Keratinocyte (primary cell): ENCODE measurements around the gene SUSD4. TPM values are rescaled to one million over a fixed set of nuclear protein-coding genes. Genes with fewer than 3 reads are reported as not detected.

Experiments used
- DNase-seq: peaks from one replicate; pipeline ENCODE4 v3.0.0-alpha.2; 2011; ENCODE audit warnings: low read depth, missing footprints, low spot score
- FAIRE-seq: peaks from 2 replicates; lab custom pipeline; 2011; peaks lifted over from hg19 to GRCh38; lab: Jason Lieb, UNC
- H2AFZ ChIP-seq: 2 replicates; pipeline ENCODE4 v1.6.0; 2012; ENCODE audit warnings: low read length, control low read depth, inconsistent platforms; ENCODE audit not compliant: control insufficient read depth
- H3K27ac ChIP-seq: 2 replicates; pipeline ENCODE4 v1.5.1; 2011; ENCODE audit warnings: low read length; ENCODE audit not compliant: control insufficient read depth, insufficient read depth
- H3K27me3 ChIP-seq: 3 replicates; pipeline ENCODE4 v1.6.0; 2011; ENCODE audit warnings: low read length; ENCODE audit not compliant: control insufficient read depth, insufficient read depth; ENCODE audit errors: extremely low read depth
- H3K36me3 ChIP-seq, 2 experiments: 2 replicates in 1 of 2; 3 replicates in 1 of 2; pipeline ENCODE4 v1.5.1; 2011; ENCODE audit warnings: low read length in 2 of 2, mild to moderate bottlenecking in 1 of 2; ENCODE audit not compliant: control insufficient read depth in 2 of 2, insufficient read depth in 2 of 2; ENCODE audit errors: extremely low read depth in 1 of 2
- H3K4me1 ChIP-seq: 3 replicates; pipeline ENCODE4 v1.5.1; 2011; ENCODE audit warnings: low read length; ENCODE audit not compliant: control insufficient read depth, insufficient read depth; ENCODE audit errors: extremely low read depth
- H3K4me2 ChIP-seq: 3 replicates; pipeline ENCODE4 v1.6.0; 2011; ENCODE audit warnings: low read depth, low read length; ENCODE audit not compliant: control insufficient read depth, insufficient read depth; ENCODE audit errors: extremely low read depth
- H3K4me3 ChIP-seq, 3 experiments: fragments of 200-600 bp in 1 of 3; sonication (generic) in 1 of 3; 2 replicates in 2 of 3; 3 replicates in 1 of 3; pipeline ENCODE4 v1.5.1; 2011 to 2016; ENCODE audit warnings: low read length in 3 of 3, mild to moderate bottlenecking in 3 of 3, control low read depth in 2 of 3, inconsistent platforms in 1 of 3, low read depth in 1 of 3, mixed read lengths in 1 of 3, mixed run types in 1 of 3, moderate library complexity in 1 of 3; ENCODE audit not compliant: control insufficient read depth in 2 of 3, insufficient read depth in 2 of 3; ENCODE audit errors: extremely low read depth in 1 of 3
- H3K79me2 ChIP-seq: 2 replicates; pipeline ENCODE4 v1.6.0; 2012; ENCODE audit warnings: low read length; ENCODE audit not compliant: control insufficient read depth, insufficient read depth
- H3K9ac ChIP-seq: 3 replicates; pipeline ENCODE4 v1.6.0; 2011; ENCODE audit warnings: low read length; ENCODE audit not compliant: control insufficient read depth, insufficient read depth; ENCODE audit errors: extremely low read depth
- H3K9me1 ChIP-seq: 3 replicates; pipeline ENCODE4 v1.6.0; 2011; ENCODE audit warnings: low read length; ENCODE audit not compliant: control insufficient read depth, insufficient read depth; ENCODE audit errors: extremely low read depth
- H3K9me3 ChIP-seq: 2 replicates; pipeline ENCODE4 v1.5.1; 2012; ENCODE audit warnings: low read depth, low read length; ENCODE audit not compliant: control insufficient read depth
- H4K20me1 ChIP-seq: 3 replicates; pipeline ENCODE4 v1.6.0; 2011; ENCODE audit warnings: low read length; ENCODE audit not compliant: control insufficient read depth, insufficient read depth; ENCODE audit errors: extremely low read depth
- EZH2 ChIP-seq: IDR thresholded peaks from one replicate; pipeline ENCODE4 v1.6.1; 2012; ENCODE audit warnings: inconsistent platforms, mild to moderate bottlenecking, low read length, moderate library complexity
- dilution Hi-C: fragments of 300-500 bp; cut with MboI; formaldehyde crosslinking; loops from one replicate; pipeline ENCODE4 v1.7.0; 2020; ENCODE audit warnings: low sequenced_read_pairs; ENCODE audit not compliant: extremely low pct_ligation_motif_present
- polyA plus RNA-seq, 5 experiments: library from polyadenylated mRNA; depleted of rRNA in 3 of 5; stranded (reverse) in 3 of 5; stranded (forward) in 1 of 5; unstranded in 1 of 5; fragments of >200 nt; gene quantifications; 1 replicate in 1 of 5; 2 replicates in 3 of 5; 3 replicates in 1 of 5; pipeline versions ENCODE4 v1.2.1 to v1.2.3, GENCODE V29; 2011 to 2012; ENCODE audit warnings: missing spikeins in 2 of 5, low read depth in 1 of 5, low replicate concordance in 1 of 5
- TF ChIP-seq, protein P1 (sequence below), 3 experiments: IDR thresholded peaks in 1 of 3; conservative IDR thresholded peaks in 1 of 3; optimal IDR thresholded peaks in 1 of 3; 2 replicates in 2 of 3; 3 replicates in 1 of 3; pipeline versions ENCODE3 to v1.5.1; 2011; ENCODE audit warnings: low read length in 3 of 3, mild to moderate bottlenecking in 3 of 3, moderate library complexity in 2 of 3, control low read depth in 1 of 3, inconsistent platforms in 1 of 3; ENCODE audit not compliant: insufficient read depth in 2 of 3; ENCODE audit errors: extremely low read depth in 1 of 3

SUSD4 gene
- polyA plus RNA-seq, 1 donor (not counting 4 experiments of a cell fraction or from before 2014, with no cell fraction given): 1.6 TPM

DNA sequence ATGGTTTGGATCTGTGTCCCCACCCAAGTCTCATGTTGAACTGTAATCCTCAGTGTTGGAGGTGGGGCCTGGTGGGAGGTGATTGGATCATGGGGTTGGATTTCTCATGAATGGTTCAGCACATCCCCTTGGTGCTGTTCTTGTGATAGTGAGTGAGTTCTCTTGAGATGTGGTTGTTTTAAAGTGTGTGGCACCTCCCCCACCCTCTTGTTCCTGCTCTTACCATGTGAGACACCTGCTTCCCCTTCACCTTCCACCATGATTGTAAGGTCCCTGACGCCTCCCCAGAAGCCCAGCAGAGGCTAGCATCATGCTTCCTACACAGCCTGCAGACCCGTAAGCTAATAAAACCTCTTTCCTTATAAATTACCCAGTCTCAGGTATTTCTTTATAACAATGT lies 55.8 kb downstream of the SUSD4 start:
- no peaks in the 10 kb centered on the region for H3K9me3 ChIP-seq
- DNase-seq: no peak
- dilution Hi-C loops: no loop called here
- H3K36me3 ChIP-seq: no peaks in the 10 kb centered on the region
- H3K27me3 ChIP-seq: peaks cover 3% of the 10 kb centered on the region
- H3K27ac ChIP-seq: no peak overlapping the region
- FAIRE-seq: no peak
- no peaks in the 10 kb centered on the region for H3K9me1 ChIP-seq
- H2AFZ ChIP-seq: no peak overlapping the region
- no peak overlapping the region for H3K4me2 ChIP-seq
- H3K4me3 ChIP-seq: no peak overlapping the region
- H3K9ac ChIP-seq: no peak overlapping the region
- no peaks in the 10 kb centered on the region for H3K4me1 ChIP-seq
- no peaks in the 10 kb centered on the region for H4K20me1 ChIP-seq
- TF ChIP-seq, protein P1, sequence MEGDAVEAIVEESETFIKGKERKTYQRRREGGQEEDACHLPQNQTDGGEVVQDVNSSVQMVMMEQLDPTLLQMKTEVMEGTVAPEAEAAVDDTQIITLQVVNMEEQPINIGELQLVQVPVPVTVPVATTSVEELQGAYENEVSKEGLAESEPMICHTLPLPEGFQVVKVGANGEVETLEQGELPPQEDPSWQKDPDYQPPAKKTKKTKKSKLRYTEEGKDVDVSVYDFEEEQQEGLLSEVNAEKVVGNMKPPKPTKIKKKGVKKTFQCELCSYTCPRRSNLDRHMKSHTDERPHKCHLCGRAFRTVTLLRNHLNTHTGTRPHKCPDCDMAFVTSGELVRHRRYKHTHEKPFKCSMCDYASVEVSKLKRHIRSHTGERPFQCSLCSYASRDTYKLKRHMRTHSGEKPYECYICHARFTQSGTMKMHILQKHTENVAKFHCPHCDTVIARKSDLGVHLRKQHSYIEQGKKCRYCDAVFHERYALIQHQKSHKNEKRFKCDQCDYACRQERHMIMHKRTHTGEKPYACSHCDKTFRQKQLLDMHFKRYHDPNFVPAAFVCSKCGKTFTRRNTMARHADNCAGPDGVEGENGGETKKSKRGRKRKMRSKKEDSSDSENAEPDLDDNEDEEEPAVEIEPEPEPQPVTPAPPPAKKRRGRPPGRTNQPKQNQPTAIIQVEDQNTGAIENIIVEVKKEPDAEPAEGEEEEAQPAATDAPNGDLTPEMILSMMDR (optimal IDR thresholded peaks at IDR 0.05 in 1 of 3, IDR thresholded peaks at IDR 0.05 in 1 of 3, conservative IDR thresholded peaks at IDR 0.05 in 1 of 3; ENCODE audit: extremely low read depth in 1 of 3, insufficient read depth in 2 of 3, low read length in 3 of 3): no peak
- no peak for TF ChIP-seq EZH2
- no peaks in the 10 kb centered on the region for H3K79me2 ChIP-seq

DNA sequence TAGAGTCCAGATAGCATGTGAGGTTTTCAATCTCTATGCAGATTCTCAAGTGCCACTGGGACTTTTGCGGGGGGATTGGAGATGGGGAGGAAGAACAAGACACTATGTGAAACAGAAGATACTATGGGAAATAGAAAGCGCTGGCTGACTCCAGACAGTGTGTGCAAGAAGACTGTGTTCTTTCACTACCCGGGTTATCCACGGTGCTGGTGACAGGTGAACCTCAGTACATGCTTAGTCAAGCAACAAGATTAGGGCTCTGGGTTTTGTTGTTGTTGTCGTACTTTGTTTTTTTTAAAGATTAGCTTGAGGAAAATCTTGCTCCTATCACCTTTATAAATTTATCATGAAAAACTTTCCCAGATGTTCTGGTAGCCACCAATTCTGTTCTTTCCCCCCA lies 56.4 kb downstream of the SUSD4 start:
- Histone ChIP-seq H3K9me3 (no peaks in the 10 kb centered on the region), H3K27ac (no peak overlapping the region), H3K9me1 (no peaks in the 10 kb centered on the region), H4K20me1 (no peaks in the 10 kb centered on the region), H3K36me3 (no peaks in the 10 kb centered on the region), H3K4me2 (no peak overlapping the region), H3K4me3 (no peak overlapping the region), H2AFZ (no peak overlapping the region), H3K79me2 (no peaks in the 10 kb centered on the region), H3K4me1 (no peaks in the 10 kb centered on the region), H3K27me3 (peaks cover 3% of the 10 kb centered on the region), H3K9ac (no peak overlapping the region)
- DNase-seq: no peak
- FAIRE-seq: peak; percentile 23
- TF ChIP-seq EZH2: no peak
- TF ChIP-seq, protein P1 (optimal IDR thresholded peaks at IDR 0.05 in 1 of 3, IDR thresholded peaks at IDR 0.05 in 1 of 3, conservative IDR thresholded peaks at IDR 0.05 in 1 of 3; ENCODE audit: extremely low read depth in 1 of 3, insufficient read depth in 2 of 3, low read length in 3 of 3): no peak
- dilution Hi-C loops: no loop called here
